Right lobe of liver (tissue), 6 donors: ENCODE measurements around the gene THAP4. TPM values are rescaled to one million over a fixed set of nuclear protein-coding genes. Genes with fewer than 3 reads are reported as not detected.

ENCODE experiments used
- ATAC-seq, 4 donors: fragments of 200-7000 bp; cut with Tn5 transposase; one replicate each; pipeline ENCODE4 v1.9.1; 2020; ENCODE audit warnings: mild to moderate bottlenecking in 4 of 4, moderate library complexity in 4 of 4
- DNase-seq, 3 donors: peaks; one replicate each; pipeline ENCODE4 v3.0.0-alpha.2; 2020
- H3K27ac ChIP-seq, 3 donors: fragments of 200-600 bp; one replicate each; pipeline ENCODE4 v1.8.0; 2022
- H3K27me3 ChIP-seq, 2 donors: fragments of 200-600 bp; one replicate each; pipeline ENCODE4 v1.8.0; 2022
- H3K36me3 ChIP-seq, 4 donors: fragments of 200-600 bp; sonication (generic) in 1 of 4; one replicate each; pipeline versions ENCODE4 v1.5.1 to v1.8.0; 2017 to 2022; ENCODE audit warnings: control low read depth in 1 of 4
- H3K4me1 ChIP-seq, 4 donors: fragments of 200-600 bp; sonication (generic) in 1 of 4; one replicate each; pipeline versions ENCODE4 v1.5.1 to v1.8.0; 2017 to 2022; ENCODE audit warnings: control low read depth in 1 of 4
- H3K4me3 ChIP-seq, 3 donors: fragments of 200-600 bp; one replicate each; pipeline ENCODE4 v1.8.0; 2022
- H3K9me3 ChIP-seq, 4 donors: fragments of 200-600 bp; sonication (generic) in 1 of 4; one replicate each; pipeline versions ENCODE4 v1.5.1 to v1.8.0; 2017 to 2022; ENCODE audit warnings: control low read depth in 1 of 4
- CTCF ChIP-seq, 4 donors: fragments of 200-600 bp in 3 of 4; fragments of 450-650 bp in 1 of 4; IDR thresholded peaks; one replicate each; pipeline versions ENCODE4 v1.5.1 to v1.8.0; 2016 to 2022; ENCODE audit warnings: antibody characterized with exemption in 4 of 4, mild to moderate bottlenecking in 2 of 4
- POLR2A ChIP-seq: fragments of 450-650 bp; IDR thresholded peaks from one replicate; pipeline ENCODE4 v1.6.1; 2017; ENCODE audit warnings: antibody characterized with exemption, mild to moderate bottlenecking
- WGBS: methylation state at CpG from one replicate; pipeline ENCODE4 v1.1.6; 2018; ENCODE audit warnings: low coverage, low lambda C conversion rate; ENCODE audit not compliant: insufficient coverage; ENCODE audit errors: missing lambda C conversion rate; 5-methylcytosine and 5-hydroxymethylcytosine counted together
- intact Hi-C, 2 donors: fragments of 100-400 bp; cut with DNase I; formaldehyde crosslinking; loops; one replicate each; pipeline versions ENCODE4 v1.11.2 to v1.14.1; 2022
- total RNA-seq, 6 experiments: library from RNA; depleted of rRNA in 2 of 6; stranded (reverse); fragments of >200 nt in 2 of 6; fragmentation: NEBNext Ultra II Directional in 3 of 6; extraction: Animal tissue kit (Norgen Biotek cat#: 25700) in 3 of 6; gene quantifications; one replicate each; pipeline versions ENCODE4 v1.1.0 to v1.2.4, GENCODE V29; 2016 to 2023
- donor health status: DM: no; HTN: yes; CAD: no.
- donor health status: DM: no; HTN: no; CAD: no.
- donor health status: DM: no; HTN: no; CAD: no.
- donor health status: DM: no; HTN: yes; CAD: no.
- donor health status: DM: no; HTN: yes; CAD: no.

THAP4 gene
- total RNA-seq, 6 experiments from 2014 or later: 22.1 to 39.2 (median 25.0) TPM

DNA sequence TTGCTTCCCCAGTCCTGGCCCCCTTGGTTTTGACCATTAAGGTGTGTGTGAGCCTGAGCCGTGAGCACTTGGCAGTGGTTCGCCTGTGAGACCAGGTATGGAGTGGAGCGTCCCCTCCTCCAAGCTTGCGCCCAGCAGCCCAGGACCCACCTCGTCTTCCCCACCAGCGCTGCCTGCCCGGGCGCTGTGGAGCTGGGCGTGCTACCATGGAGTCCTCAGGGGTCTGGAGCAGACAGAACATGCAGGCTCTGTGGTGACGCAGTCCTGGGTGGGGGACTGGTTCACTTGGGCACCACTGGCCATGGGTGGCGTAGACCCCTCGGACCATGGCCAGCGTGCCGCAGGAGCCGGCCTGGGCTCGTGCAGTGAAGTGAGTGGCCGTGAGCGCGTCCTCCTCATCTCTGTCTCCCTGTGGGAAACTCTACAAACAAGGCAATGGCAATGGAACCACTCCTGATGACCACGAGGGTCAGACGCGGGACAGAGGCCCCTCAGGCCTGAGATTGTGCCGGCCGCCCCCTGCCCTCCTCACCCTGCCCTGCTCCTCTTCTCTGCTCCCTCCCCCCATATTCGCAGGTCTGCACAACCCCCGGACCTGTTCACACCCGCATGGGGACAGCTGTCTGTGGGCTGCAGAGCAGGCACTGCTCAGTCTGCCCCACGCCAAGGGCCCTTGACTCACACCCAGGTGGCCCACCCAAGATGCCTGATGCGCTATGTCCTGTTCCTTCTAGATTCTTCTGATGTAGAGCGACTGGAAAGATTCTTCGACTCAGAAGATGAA is 34.7 kb upstream of the THAP4 start:
- Histone ChIP-seq H3K4me3 (no peak overlapping the region), H3K27me3 (no peaks in the 10 kb centered on the region), H3K4me1 (no peaks in the 10 kb centered on the region), H3K27ac (no peak overlapping the region), H3K9me3 (no peaks in the 10 kb centered on the region), H3K36me3 (peaks cover 0 to 37% (median 7%) of the 10 kb centered on the region in 4 donors)
- TF ChIP-seq CTCF (IDR thresholded peaks at IDR 0.05) (no peak), POLR2A (no peak)
- DNase-seq (no peak), ATAC-seq (no peak)
- intact Hi-C loops: no loop called here
- WGBS: 92% methylated on average over 5 of the region's 31 CpGs

GRCh38 chr2:241670333-241671110 is 33.6 kb upstream of the THAP4 start:
- Histone ChIP-seq H3K36me3 (peaks cover 0 to 39% (median 8%) of the 10 kb centered on the region in 4 donors), H3K27ac (no peak overlapping the region), H3K4me1 (no peaks in the 10 kb centered on the region), H3K9me3 (no peaks in the 10 kb centered on the region), H3K4me3 (no peak overlapping the region), H3K27me3 (no peaks in the 10 kb centered on the region)
- no peak for TF ChIP-seq POLR2A
- no peak for TF ChIP-seq CTCF (IDR thresholded peaks at IDR 0.05)
- intact Hi-C loops: no loop called here
- ATAC-seq (no peak), DNase-seq (no peak)
- WGBS: 33% methylated on average over 1 of the region's 31 CpGs

DNA sequence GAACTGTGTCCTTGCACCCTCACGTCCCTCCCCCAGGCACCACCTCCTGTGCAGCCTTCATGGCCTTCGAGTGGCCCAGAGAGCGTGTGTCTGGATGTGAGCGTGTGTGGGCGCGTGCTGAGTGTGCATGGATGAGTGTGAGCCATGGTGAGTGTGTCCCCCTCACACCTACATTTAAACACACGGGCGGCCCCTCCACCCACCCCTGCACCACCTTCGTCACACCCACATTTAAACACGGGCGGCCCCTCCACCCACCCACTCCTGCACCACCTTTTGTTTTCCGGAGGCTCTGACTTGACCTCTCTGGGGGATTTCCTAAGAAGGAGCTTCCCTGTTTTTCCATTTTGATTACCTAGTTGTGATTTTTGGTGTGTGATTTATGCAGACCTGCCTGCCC is 31.9 kb upstream of the THAP4 start:
- Histone ChIP-seq H3K9me3 (no peaks in the 10 kb centered on the region), H3K27ac (no peak overlapping the region), H3K4me1 (no peaks in the 10 kb centered on the region), H3K27me3 (no peaks in the 10 kb centered on the region), H3K4me3 (no peak overlapping the region), H3K36me3 (peaks cover 0 to 39% (median 8%) of the 10 kb centered on the region in 4 donors)
- 87% methylated on average over 8 of the region's 12 CpGs for WGBS
- ATAC-seq (no peak), DNase-seq (no peak)
- no peak for TF ChIP-seq POLR2A
- TF ChIP-seq CTCF (IDR thresholded peaks at IDR 0.05): no peak
- intact Hi-C loops: no loop called here

GRCh38 chr2:241668354-241668753 is 31.4 kb upstream of the THAP4 start:
- intact Hi-C loops: no loop called here
- DNase-seq (no peak), ATAC-seq (no peak)
- WGBS: 94% methylated on average over 14 of the region's 21 CpGs
- Histone ChIP-seq H3K4me1 (no peaks in the 10 kb centered on the region), H3K9me3 (no peaks in the 10 kb centered on the region), H3K27ac (no peak overlapping the region), H3K4me3 (no peak overlapping the region), H3K27me3 (no peaks in the 10 kb centered on the region), H3K36me3 (peaks cover 0 to 39% (median 8%) of the 10 kb centered on the region in 4 donors)
- TF ChIP-seq POLR2A (no peak), CTCF (IDR thresholded peaks at IDR 0.05) (no peak)
